Sigmoid colon (tissue), 7 donors: Measurements from ENCODE around the gene LURAP1L. TPM values are rescaled to one million over a fixed set of nuclear protein-coding genes. Genes with fewer than 3 reads are reported as not detected.
A peak's percentile ranks its signal among the peaks of the same experiment; 100 is the strongest.

Experiments used
- DNase-seq: peaks from one replicate; pipeline ENCODE4 v3.0.0-alpha.2; 2019
- H3K27ac ChIP-seq, 4 donors: fragments of 200-600 bp; sonication (generic); one replicate each; pipeline ENCODE4 v1.5.1; 2016 to 2019; ENCODE audit warnings: mild to moderate bottlenecking in 1 of 4
- H3K27me3 ChIP-seq, 3 donors: fragments of 200-600 bp; sonication (generic); one replicate each; pipeline ENCODE4 v1.5.1; 2019; ENCODE audit warnings: mild to moderate bottlenecking in 1 of 3
- H3K36me3 ChIP-seq, 4 donors: fragments of 200-600 bp; sonication (generic); one replicate each; pipeline ENCODE4 v1.5.1; 2016 to 2019
- H3K4me1 ChIP-seq, 4 donors: fragments of 200-600 bp; sonication (generic); one replicate each; pipeline ENCODE4 v1.5.1; 2017 to 2019
- H3K4me3 ChIP-seq, 4 donors: fragments of 200-600 bp; sonication (generic); one replicate each; pipeline ENCODE4 v1.5.1; 2017 to 2019; ENCODE audit warnings: mild to moderate bottlenecking in 2 of 4, moderate library complexity in 1 of 4
- H3K9me3 ChIP-seq, 4 donors: fragments of 200-600 bp in 3 of 4; sonication (generic) in 3 of 4; one replicate each; pipeline versions ENCODE4 v1.5.1 to v1.6.1; 2013 to 2019
- EP300 ChIP-seq, 4 donors: sonication (generic); formaldehyde crosslinking; IDR thresholded peaks; one replicate each; pipeline ENCODE4 v1.6.1; 2017; ENCODE audit warnings: antibody characterized with exemption in 4 of 4
- POLR2A ChIP-seq, 2 donors: fragments of 450-650 bp; IDR thresholded peaks; one replicate each; pipeline ENCODE4 v1.6.1; 2016; ENCODE audit warnings: antibody characterized with exemption in 2 of 2, mild to moderate bottlenecking in 2 of 2, moderate library complexity in 2 of 2
- POLR2AphosphoS5 ChIP-seq, 4 donors: sonication (generic); formaldehyde crosslinking; IDR thresholded peaks; one replicate each; pipeline ENCODE4 v1.6.1; 2017; ENCODE audit warnings: antibody characterized with exemption in 4 of 4
- WGBS, 2 donors: extraction: QIAGEN DNeasy Blood & Tissue Kit; methylation state at CpG; one replicate each; pipeline ENCODE4 v1.1.7; 2013; 5-methylcytosine and 5-hydroxymethylcytosine counted together
- intact Hi-C: fragments of 100-400 bp; cut with DNase I; formaldehyde crosslinking; loops from one replicate; pipeline ENCODE4 v1.15.1; 2023
- polyA plus RNA-seq, 3 donors: library from polyadenylated mRNA; stranded (reverse); fragments of 200-250 nt; gene quantifications; one replicate each; pipeline ENCODE4 v1.2.3, GENCODE V29; 2013
- total RNA-seq, 4 donors: library from RNA; depleted of rRNA; stranded (reverse); fragments of >200 nt; gene quantifications; one replicate each; pipeline ENCODE4 v1.1.0, GENCODE V29; 2016
- TF ChIP-seq, protein P1 (sequence below), 4 experiments: fragments of 450-650 bp in 3 of 4; fragments of 200-600 bp in 1 of 4; IDR thresholded peaks; one replicate each; pipeline ENCODE4 v1.5.1; 2016 to 2019; ENCODE audit warnings: antibody characterized with exemption in 4 of 4, mild to moderate bottlenecking in 3 of 4, moderate library complexity in 2 of 4
- donor health status: healthy with polysubstance abuse.
- donor health status: Bipolar disorder and iron deficiency.
- donor health status: healthy.

LURAP1L gene
- total and polyA plus RNA-seq, 7 donors, result 16.2 to 38.4 (median 23.2) TPM

- Histone ChIP-seq H3K36me3 (no peaks in the 10 kb centered on the region), H3K27ac (peak overlapping the region; percentile 73 to 85 (median 79)), H3K27me3 (no peaks in the 10 kb centered on the region), H3K4me3 (no peak overlapping the region), H3K9me3 (no peaks in the 10 kb centered on the region), H3K4me1 (peaks cover 0 to 83% (median 72%) of the 10 kb centered on the region in 4 donors)
- intact Hi-C loops, result no loop called here
- 53 to 79% methylated on average over 1 of the region's 1 CpG for WGBS, 2 donors
- TF ChIP-seq, protein P1, sequence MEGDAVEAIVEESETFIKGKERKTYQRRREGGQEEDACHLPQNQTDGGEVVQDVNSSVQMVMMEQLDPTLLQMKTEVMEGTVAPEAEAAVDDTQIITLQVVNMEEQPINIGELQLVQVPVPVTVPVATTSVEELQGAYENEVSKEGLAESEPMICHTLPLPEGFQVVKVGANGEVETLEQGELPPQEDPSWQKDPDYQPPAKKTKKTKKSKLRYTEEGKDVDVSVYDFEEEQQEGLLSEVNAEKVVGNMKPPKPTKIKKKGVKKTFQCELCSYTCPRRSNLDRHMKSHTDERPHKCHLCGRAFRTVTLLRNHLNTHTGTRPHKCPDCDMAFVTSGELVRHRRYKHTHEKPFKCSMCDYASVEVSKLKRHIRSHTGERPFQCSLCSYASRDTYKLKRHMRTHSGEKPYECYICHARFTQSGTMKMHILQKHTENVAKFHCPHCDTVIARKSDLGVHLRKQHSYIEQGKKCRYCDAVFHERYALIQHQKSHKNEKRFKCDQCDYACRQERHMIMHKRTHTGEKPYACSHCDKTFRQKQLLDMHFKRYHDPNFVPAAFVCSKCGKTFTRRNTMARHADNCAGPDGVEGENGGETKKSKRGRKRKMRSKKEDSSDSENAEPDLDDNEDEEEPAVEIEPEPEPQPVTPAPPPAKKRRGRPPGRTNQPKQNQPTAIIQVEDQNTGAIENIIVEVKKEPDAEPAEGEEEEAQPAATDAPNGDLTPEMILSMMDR (IDR thresholded peaks at IDR 0.05), result no peak
- no peak for TF ChIP-seq POLR2AphosphoS5 (IDR thresholded peaks at IDR 0.05)
- no peak for TF ChIP-seq EP300 (IDR thresholded peaks at IDR 0.05)
- no peak for TF ChIP-seq POLR2A (IDR thresholded peaks at IDR 0.05)
- no peak for DNase-seq
These were observed 37.9 kb downstream of the LURAP1L start for GRCh38 chr9:12812710-12813109.

DNA sequence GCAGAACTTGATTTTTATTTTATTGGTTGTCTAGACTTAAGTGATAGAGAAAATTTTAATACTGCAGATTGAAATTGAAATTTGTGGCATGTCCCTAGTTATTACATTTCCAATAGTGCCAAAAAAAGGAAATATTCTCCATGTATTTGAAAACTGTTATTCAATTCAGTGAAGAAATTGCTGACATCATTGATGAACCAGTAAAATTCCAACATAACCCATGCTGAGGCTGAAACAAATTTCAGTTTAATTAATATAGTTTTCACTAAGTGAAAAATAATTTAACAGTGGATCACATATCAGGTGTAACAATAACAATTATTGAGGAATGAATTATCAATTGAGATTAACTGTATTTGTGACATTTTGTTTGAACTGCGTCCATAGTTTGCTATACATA lies 38.7 kb downstream of the LURAP1L start:
- 18 to 66% methylated on average over 1 of the region's 1 CpG for WGBS, 2 donors
- Histone ChIP-seq H3K27me3 (no peaks in the 10 kb centered on the region), H3K4me1 (peaks cover 0 to 91% (median 79%) of the 10 kb centered on the region in 4 donors), H3K9me3 (no peaks in the 10 kb centered on the region), H3K4me3 (peak overlapping the region in 1 of 4 donors; percentile 8), H3K27ac (peak overlapping the region; percentile 73 to 85 (median 79)), H3K36me3 (no peaks in the 10 kb centered on the region)
- intact Hi-C loops, result no loop called here
- DNase-seq, result no peak
- TF ChIP-seq EP300 (IDR thresholded peaks at IDR 0.05) (no peak), POLR2AphosphoS5 (IDR thresholded peaks at IDR 0.05) (no peak), POLR2A (IDR thresholded peaks at IDR 0.05) (no peak)
- TF ChIP-seq, protein P1 (IDR thresholded peaks at IDR 0.05), result no peak

GRCh38 chr9:12813960-12814876 lies 39.4 kb downstream of the LURAP1L start:
- WGBS, 2 donors, result 9 to 44% methylated on average over 6 of the region's 6 CpGs
- no peaks in the 10 kb centered on the region for H3K27me3 ChIP-seq
- intact Hi-C loops, result loop anchor here (2.0 kb wide), 1 partner anchor 37 kb away; no protein-coding TSS in a partner anchor
- H3K9me3 ChIP-seq, result no peaks in the 10 kb centered on the region
- H3K4me1 ChIP-seq, result peaks cover 0 to 94% (median 82%) of the 10 kb centered on the region in 4 donors
- H3K27ac ChIP-seq, result peak overlapping the region; percentile 73 to 85 (median 79)
- TF ChIP-seq, protein P1 (IDR thresholded peaks at IDR 0.05), result peak in 3 of 4 experiments; percentile 47 to 81 (median 50)
- TF ChIP-seq EP300 (IDR thresholded peaks at IDR 0.05) (peak in 3 of 4 donors; percentile 39 to 66 (median 51)), POLR2AphosphoS5 (IDR thresholded peaks at IDR 0.05) (peak in 3 of 4 donors; percentile 69 to 85 (median 76)), POLR2A (IDR thresholded peaks at IDR 0.05) (no peak)
- DNase-seq, result peak; percentile 87
- H3K36me3 ChIP-seq, result no peaks in the 10 kb centered on the region
- H3K4me3 ChIP-seq, result peak overlapping the region in 2 of 4 donors; percentile 8 to 11

DNA sequence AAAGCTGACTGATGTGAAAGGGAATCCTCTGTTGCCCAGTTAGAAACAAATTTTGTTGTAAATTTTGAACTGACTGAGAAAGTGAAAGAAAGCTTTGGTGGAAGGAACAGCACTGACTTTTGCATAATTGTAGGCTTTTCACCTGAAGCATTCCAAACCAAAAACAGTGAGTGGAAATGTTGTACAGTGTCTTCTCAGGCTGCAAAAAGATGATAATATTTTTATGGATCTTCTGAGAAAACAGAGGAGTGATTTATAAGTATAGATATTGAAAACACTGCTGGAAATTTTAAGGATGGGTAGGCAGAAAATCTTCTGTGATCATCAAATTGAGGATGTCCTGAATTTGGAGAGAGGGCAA lies 40.0 kb downstream of the LURAP1L start:
- no peaks in the 10 kb centered on the region for H3K36me3 ChIP-seq
- no peaks in the 10 kb centered on the region for H3K9me3 ChIP-seq
- H3K4me3 ChIP-seq, result peak overlapping the region in 2 of 4 donors; percentile 8 to 11
- H3K4me1 ChIP-seq, result peaks cover 0 to 93% (median 81%) of the 10 kb centered on the region in 4 donors
- H3K27me3 ChIP-seq, result no peaks in the 10 kb centered on the region
- intact Hi-C loops, result loop anchor here (2.0 kb wide), 1 partner anchor 38 kb away; no protein-coding TSS in a partner anchor
- no peak for TF ChIP-seq POLR2A (IDR thresholded peaks at IDR 0.05)
- TF ChIP-seq, protein P1 (IDR thresholded peaks at IDR 0.05), result no peak
- no peak for TF ChIP-seq EP300 (IDR thresholded peaks at IDR 0.05)
- TF ChIP-seq POLR2AphosphoS5 (IDR thresholded peaks at IDR 0.05), result no peak
- peak overlapping the region; percentile 73 to 85 (median 79) for H3K27ac ChIP-seq
- no peak for DNase-seq
